GM12872 (cell line): Measurements from ENCODE around the gene ZNF555.

Source experiments
- CTCF ChIP-seq: IDR thresholded peaks from 3 replicates; pipeline ENCODE4 v1.5.1; 2011; ENCODE audit warnings: low read depth, mild to moderate bottlenecking, low read length, moderate library complexity; ENCODE audit not compliant: insufficient read depth

Gene ZNF555

GRCh38 chr19:2856457-2857050, 15.3 kb downstream of the ZNF555 start:
- no peak for TF ChIP-seq CTCF

GRCh38 chr19:2858864-2859263, 17.6 kb downstream of the ZNF555 start:
- no peak for TF ChIP-seq CTCF

GRCh38 chr19:2863816-2864215, 22.5 kb downstream of the ZNF555 start:
- TF ChIP-seq CTCF: no peak

- TF ChIP-seq CTCF: no peak
These were observed 24.2 kb downstream of the ZNF555 start for GRCh38 chr19:2865334-2866100.

GRCh38 chr19:2866495-2867024, 25.3 kb downstream of the ZNF555 start:
- no peak for TF ChIP-seq CTCF

- no peak for TF ChIP-seq CTCF
These were observed 26.0 kb downstream of the ZNF555 start, which contains the start of gene ZNF556 for GRCh38 chr19:2867025-2867991. ZNF556 (plus strand) TSS chr19:2867335; CDS start chr19:2867422, 87 bp downstream.

- no peak for TF ChIP-seq CTCF
These were observed 28.3 kb downstream of the ZNF555 start for GRCh38 chr19:2869618-2870017.
